Testis (tissue), 3 donors: Measurements from ENCODE around the gene CYP4F11. TPM values are rescaled to one million over a fixed set of nuclear protein-coding genes. Genes with fewer than 3 reads are reported as not detected.

Experiments used
- DNase-seq: peaks from one replicate; pipeline ENCODE4 v3.0.0-alpha.2; 2019
- H3K27ac ChIP-seq, 2 donors: fragments of 200-600 bp; sonication (generic); one replicate each; pipeline ENCODE4 v1.5.1; 2019
- H3K27me3 ChIP-seq: fragments of 200-600 bp; sonication (generic); one replicate; pipeline ENCODE4 v1.5.1; 2019
- H3K36me3 ChIP-seq: fragments of 200-600 bp; sonication (generic); one replicate; pipeline ENCODE4 v1.5.1; 2017; ENCODE audit warnings: low read depth; ENCODE audit errors: missing control alignments
- H3K4me1 ChIP-seq: fragments of 200-600 bp; sonication (generic); one replicate; pipeline ENCODE4 v1.5.1; 2019
- H3K4me3 ChIP-seq, 2 donors: fragments of 200-600 bp; sonication (generic); one replicate each; pipeline ENCODE4 v1.5.1; 2017 to 2019
- H3K9me3 ChIP-seq: fragments of 200-600 bp; sonication (generic); one replicate; pipeline ENCODE4 v1.5.1; 2017
- CTCF ChIP-seq, 3 experiments: fragments of 450-650 bp in 2 of 3; fragments of 200-600 bp in 1 of 3; sonication (generic) in 1 of 3; IDR thresholded peaks; one replicate each; pipeline ENCODE4 v1.5.1; 2016 to 2019; ENCODE audit warnings: antibody characterized with exemption in 3 of 3, mild to moderate bottlenecking in 2 of 3, moderate library complexity in 1 of 3
- POLR2A ChIP-seq: fragments of 450-650 bp; IDR thresholded peaks from one replicate; pipeline ENCODE4 v1.6.1; 2017; ENCODE audit warnings: antibody characterized with exemption, mild to moderate bottlenecking, moderate library complexity
- WGBS, 2 donors: methylation state at CpG; one replicate each; pipeline ENCODE4 v1.1.5; 2018; 5-methylcytosine and 5-hydroxymethylcytosine counted together
- intact Hi-C: fragments of 100-400 bp; cut with DNase I; formaldehyde crosslinking; loops from one replicate; pipeline ENCODE4 v1.15.1; 2023; ENCODE audit warnings: low total_unique reads
- polyA plus RNA-seq: library from polyadenylated mRNA; stranded (reverse); fragments of 350-450 nt; fragmentation: Illumina TruSeq; extraction: RNeasy Lipid Tissue Mini Kit (QIAGEN cat#74804); gene quantifications from one replicate; pipeline ENCODE4 v1.2.3, GENCODE V29; 2014; ENCODE audit warnings: low read depth, low replicate concordance; ENCODE audit not compliant: insufficient read depth
- total RNA-seq, 2 donors: library from RNA; depleted of rRNA; stranded (reverse); fragments of >200 nt; gene quantifications; one replicate each; pipeline ENCODE4 v1.2.3, GENCODE V29; 2016

The CYP4F11 gene
- total and polyA plus RNA-seq, 3 donors from 2014 or later, result 2.6 to 4.3 (median 3.0) TPM

- Histone ChIP-seq H3K27me3 (no peaks in the 10 kb centered on the region), H3K4me3 (no peak overlapping the region), H3K9me3 (no peaks in the 10 kb centered on the region), H3K36me3 (no peaks in the 10 kb centered on the region), H3K27ac (no peak overlapping the region), H3K4me1 (no peaks in the 10 kb centered on the region)
- intact Hi-C loops, result no loop called here
- TF ChIP-seq POLR2A (no peak), CTCF (IDR thresholded peaks at IDR 0.05) (no peak)
- DNase-seq, result no peak
- WGBS, 2 donors, result 70% methylated on average over 1 of the region's 1 CpG; no CpG with 5 or more reads in 1 of the 2 donors
Observed at GRCh38 chr19:15926484-15926883, 7.8 kb downstream of the CYP4F11 start.

- DNase-seq, result no peak
- TF ChIP-seq CTCF (IDR thresholded peaks at IDR 0.05) (no peak), POLR2A (no peak)
- intact Hi-C loops, result no loop called here
Observed at GRCh38 chr19:15923702-15924101, 10.6 kb downstream of the CYP4F11 start.

GRCh38 chr19:15922021-15922420 is 12.3 kb downstream of the CYP4F11 start:
- intact Hi-C loops, result no loop called here
- no peaks in the 10 kb centered on the region for H3K9me3 ChIP-seq
- no peak overlapping the region for H3K27ac ChIP-seq
- H3K4me1 ChIP-seq, result no peaks in the 10 kb centered on the region
- no peak for DNase-seq
- H3K36me3 ChIP-seq, result no peaks in the 10 kb centered on the region
- WGBS, 2 donors, result 68 to 75% methylated on average over 4 of the region's 4 CpGs
- TF ChIP-seq POLR2A (no peak), CTCF (IDR thresholded peaks at IDR 0.05) (no peak)
- H3K27me3 ChIP-seq, result no peaks in the 10 kb centered on the region
- H3K4me3 ChIP-seq, result no peak overlapping the region

More at GRCh38 chr19:15923702-15924101, 10.6 kb downstream of the CYP4F11 start:
- Histone ChIP-seq H3K27ac (no peak overlapping the region), H3K4me3 (no peak overlapping the region), H3K9me3 (no peaks in the 10 kb centered on the region), H3K4me1 (no peaks in the 10 kb centered on the region), H3K36me3 (no peaks in the 10 kb centered on the region), H3K27me3 (no peaks in the 10 kb centered on the region)
- 87 to 90% methylated on average over 6 to 8 of the region's 8 CpGs for WGBS, 2 donors

- no peak overlapping the region for H3K4me3 ChIP-seq
- H3K27me3 ChIP-seq, result no peaks in the 10 kb centered on the region
- H3K4me1 ChIP-seq, result no peaks in the 10 kb centered on the region
- intact Hi-C loops, result no loop called here
- no peak for TF ChIP-seq POLR2A
- no peak for TF ChIP-seq CTCF (IDR thresholded peaks at IDR 0.05)
- H3K36me3 ChIP-seq, result no peaks in the 10 kb centered on the region
- 66 to 87% methylated on average over 4 of the region's 4 CpGs for WGBS, 2 donors
- DNase-seq, result no peak
- H3K27ac ChIP-seq, result no peak overlapping the region
- no peaks in the 10 kb centered on the region for H3K9me3 ChIP-seq
Observed at GRCh38 chr19:15919243-15919642, 15.1 kb downstream of the CYP4F11 start.

GRCh38 chr19:15915109-15915508 is 19.2 kb downstream of the CYP4F11 start:
- Histone ChIP-seq H3K9me3 (no peaks in the 10 kb centered on the region), H3K27ac (no peak overlapping the region), H3K4me1 (no peaks in the 10 kb centered on the region), H3K27me3 (no peaks in the 10 kb centered on the region), H3K36me3 (no peaks in the 10 kb centered on the region), H3K4me3 (no peak overlapping the region)
- intact Hi-C loops, result no loop called here
- WGBS, 2 donors, result 95 to 96% methylated on average over 2 of the region's 2 CpGs
- no peak for TF ChIP-seq CTCF (IDR thresholded peaks at IDR 0.05)
- no peak for TF ChIP-seq POLR2A
- no peak for DNase-seq
